GM18505 (cell line): Measurements from ENCODE around the gene EVA1B.

Experiments
- ATAC-seq: cut with Tn5 transposase; IDR thresholded peaks from one replicate; pipeline ENCODE4 v1.9.1; 2021; ENCODE audit not compliant: unreplicated experiment
- POLR2A ChIP-seq: IDR thresholded peaks from 4 replicates; pipeline ENCODE4 v1.6.1; 2011; ENCODE audit warnings: borderline replicate concordance; ENCODE audit not compliant: insufficient read depth, insufficient read length; ENCODE audit errors: extremely low read depth

EVA1B gene

GRCh38 chr1:36300526-36300925 lies 22.9 kb downstream of the EVA1B start:
- TF ChIP-seq POLR2A = no peak
- no peak for ATAC-seq

GRCh38 chr1:36298640-36299039 lies 24.8 kb downstream of the EVA1B start:
- no peak for TF ChIP-seq POLR2A
- ATAC-seq = no peak

GRCh38 chr1:36297062-36297461 lies 26.4 kb downstream of the EVA1B start:
- ATAC-seq = no peak
- TF ChIP-seq POLR2A = no peak

GRCh38 chr1:36295390-36295789 lies 28.1 kb downstream of the EVA1B start:
- no peak for ATAC-seq
- TF ChIP-seq POLR2A = no peak

GRCh38 chr1:36287595-36287994 lies 35.9 kb downstream of the EVA1B start:
- ATAC-seq = no peak
- no peak for TF ChIP-seq POLR2A

GRCh38 chr1:36286802-36287201 lies 36.6 kb downstream of the EVA1B start:
- TF ChIP-seq POLR2A = no peak
- ATAC-seq = no peak

GRCh38 chr1:36285443-36286101 lies 37.9 kb downstream of the EVA1B start:
- no peak for ATAC-seq
- no peak for TF ChIP-seq POLR2A

GRCh38 chr1:36284517-36284916 lies 38.9 kb downstream of the EVA1B start:
- no peak for TF ChIP-seq POLR2A
- ATAC-seq = no peak

GRCh38 chr1:36284061-36284460 lies 39.4 kb downstream of the EVA1B start:
- ATAC-seq = no peak
- no peak for TF ChIP-seq POLR2A

- ATAC-seq = no peak
- TF ChIP-seq POLR2A = no peak
Observed at GRCh38 chr1:36279789-36280296, 43.6 kb downstream of the EVA1B start.

- TF ChIP-seq POLR2A = no peak
- ATAC-seq = no peak
Observed at GRCh38 chr1:36279110-36279788, 44.2 kb downstream of the EVA1B start.

- no peak for ATAC-seq
Observed at GRCh38 chr1:36276688-36277087, 46.8 kb downstream of the EVA1B start.

GRCh38 chr1:36274201-36274600 lies 49.2 kb downstream of the EVA1B start:
- no peak for ATAC-seq

More at GRCh38 chr1:36276688-36277087, 46.8 kb downstream of the EVA1B start:
- TF ChIP-seq POLR2A = no peak

GRCh38 chr1:36273024-36273423 lies 50.4 kb downstream of the EVA1B start:
- no peak for TF ChIP-seq POLR2A
- no peak for ATAC-seq

More at GRCh38 chr1:36274201-36274600, 49.2 kb downstream of the EVA1B start:
- no peak for TF ChIP-seq POLR2A
